Prostate gland (tissue), 2 donors: ENCODE measurements around the gene ASMT.

Source experiments
- POLR2A ChIP-seq: fragments of 450-650 bp; IDR thresholded peaks from one replicate; pipeline ENCODE4 v1.6.1; 2016; ENCODE audit warnings: antibody characterized with exemption, mild to moderate bottlenecking
- POLR2AphosphoS5 ChIP-seq: sonication (generic); formaldehyde crosslinking; IDR thresholded peaks from one replicate; pipeline ENCODE4 v1.6.1; 2017; ENCODE audit warnings: antibody characterized with exemption
- TF ChIP-seq, protein P1 (sequence below), 4 experiments: fragments of 200-600 bp in 2 of 4; fragments of 450-650 bp in 2 of 4; sonication (generic) in 2 of 4; IDR thresholded peaks; 1 replicate in 3 of 4; 2 replicates in 1 of 4; pipeline ENCODE4 v1.5.1; 2016 to 2019; ENCODE audit warnings: antibody characterized with exemption in 4 of 4, mild to moderate bottlenecking in 2 of 4, moderate library complexity in 2 of 4

DNA sequence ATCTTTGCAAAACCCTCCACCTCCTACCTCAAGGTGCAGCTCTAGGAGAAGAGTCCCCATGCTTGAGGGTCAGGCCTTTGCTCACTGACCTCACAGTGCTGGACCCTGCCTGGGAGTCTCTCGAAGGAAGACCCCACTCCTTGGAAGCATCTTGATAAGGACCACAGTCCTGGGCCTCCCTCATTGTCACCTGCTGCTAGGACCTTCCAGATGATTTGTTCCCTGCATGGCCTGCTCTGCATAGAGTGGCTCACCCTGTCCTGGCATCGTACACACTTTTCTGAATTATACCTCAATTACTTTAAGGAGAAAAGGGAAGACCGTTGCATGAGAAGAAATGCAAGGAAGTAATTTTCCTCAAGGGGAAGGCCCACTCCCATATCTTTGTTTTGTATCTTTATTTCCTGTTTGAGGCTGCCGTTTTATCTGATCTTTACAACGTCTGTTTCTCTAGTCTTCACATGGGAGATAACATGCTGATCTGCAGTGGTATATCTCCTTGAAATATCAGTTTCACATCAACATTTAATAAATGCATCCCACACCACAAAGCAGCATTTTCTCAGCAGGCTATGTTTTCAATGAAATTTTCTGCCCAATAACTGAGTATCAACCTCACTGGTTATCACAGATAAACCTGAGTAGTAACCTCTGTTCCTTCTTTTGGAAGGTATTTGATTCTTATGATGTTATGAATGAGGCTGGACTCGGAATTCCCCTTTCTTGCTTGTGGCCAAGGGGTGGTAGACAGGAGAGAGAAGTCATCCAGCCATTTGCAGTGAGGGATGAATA, 38.5 kb upstream of the ASMT start:
- TF ChIP-seq, protein P1, sequence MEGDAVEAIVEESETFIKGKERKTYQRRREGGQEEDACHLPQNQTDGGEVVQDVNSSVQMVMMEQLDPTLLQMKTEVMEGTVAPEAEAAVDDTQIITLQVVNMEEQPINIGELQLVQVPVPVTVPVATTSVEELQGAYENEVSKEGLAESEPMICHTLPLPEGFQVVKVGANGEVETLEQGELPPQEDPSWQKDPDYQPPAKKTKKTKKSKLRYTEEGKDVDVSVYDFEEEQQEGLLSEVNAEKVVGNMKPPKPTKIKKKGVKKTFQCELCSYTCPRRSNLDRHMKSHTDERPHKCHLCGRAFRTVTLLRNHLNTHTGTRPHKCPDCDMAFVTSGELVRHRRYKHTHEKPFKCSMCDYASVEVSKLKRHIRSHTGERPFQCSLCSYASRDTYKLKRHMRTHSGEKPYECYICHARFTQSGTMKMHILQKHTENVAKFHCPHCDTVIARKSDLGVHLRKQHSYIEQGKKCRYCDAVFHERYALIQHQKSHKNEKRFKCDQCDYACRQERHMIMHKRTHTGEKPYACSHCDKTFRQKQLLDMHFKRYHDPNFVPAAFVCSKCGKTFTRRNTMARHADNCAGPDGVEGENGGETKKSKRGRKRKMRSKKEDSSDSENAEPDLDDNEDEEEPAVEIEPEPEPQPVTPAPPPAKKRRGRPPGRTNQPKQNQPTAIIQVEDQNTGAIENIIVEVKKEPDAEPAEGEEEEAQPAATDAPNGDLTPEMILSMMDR (IDR thresholded peaks at IDR 0.05): no peak
- TF ChIP-seq POLR2AphosphoS5 (no peak), POLR2A (no peak)
